ENCODE results near the gene JAZF1.

GRCh38 chr7:28170701-28171100, 9.9 kb downstream of the JAZF1 start:
- TF ChIP-seq CTCF (IDR thresholded peaks at IDR 0.05) (no peak), EZH2 (IDR thresholded peaks at IDR 0.05; ENCODE audit: borderline replicate concordance, insufficient read depth, low read depth, low read length, poor library complexity, severe bottlenecking) (no peak)

Data from B cell (primary cell).